GM21528 (cell line): Measurements from ENCODE around the gene DNAJB5.
"Not testable (repeated sequence)": the region's sequence is repeated elsewhere in the genome, so short reads cannot be mapped to it uniquely, and the experiment has no call there.

ENCODE experiments used
- ATAC-seq: cut with Tn5 transposase; IDR thresholded peaks from one replicate; pipeline ENCODE4 v1.9.1; 2021; ENCODE audit warnings: mild to moderate bottlenecking, moderate library complexity; ENCODE audit not compliant: unreplicated experiment, low FRiP score

DNAJB5 gene

GRCh38 chr9:34989003-34989945 lies at the start of gene DNAJB5:
DNAJB5 (plus strand) TSS chr9:34989745; CDS start chr9:34990631, 886 bp downstream.
- ATAC-seq: peak; percentile 87

GRCh38 chr9:34939989-34940388 lies 49.6 kb upstream of the DNAJB5 start:
- not testable (repeated sequence) for ATAC-seq

DNA sequence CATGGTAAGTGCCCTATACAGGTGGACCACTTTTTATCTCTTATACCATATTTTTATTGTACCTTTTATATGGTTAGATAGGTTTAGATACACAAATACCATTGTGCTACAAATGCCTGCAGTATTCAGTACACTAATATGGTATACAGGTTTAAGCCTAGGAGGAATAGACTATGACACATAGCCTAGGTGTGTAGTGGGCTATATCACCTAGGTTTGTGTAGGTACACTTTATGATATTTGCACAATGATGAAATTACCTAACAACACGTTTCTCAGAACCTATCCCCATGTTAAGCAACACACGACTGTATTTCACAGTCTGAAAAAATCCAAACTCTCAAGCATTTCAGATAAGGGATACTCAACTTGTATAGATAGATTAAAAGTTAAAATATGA lies 41.1 kb upstream of the DNAJB5 start:
- ATAC-seq: no peak

GRCh38 chr9:34954225-34954624 lies 35.3 kb upstream of the DNAJB5 start:
- ATAC-seq: no peak

- not testable (repeated sequence) for ATAC-seq
Observed at GRCh38 chr9:34956066-34956465, 33.5 kb upstream of the DNAJB5 start.

DNA sequence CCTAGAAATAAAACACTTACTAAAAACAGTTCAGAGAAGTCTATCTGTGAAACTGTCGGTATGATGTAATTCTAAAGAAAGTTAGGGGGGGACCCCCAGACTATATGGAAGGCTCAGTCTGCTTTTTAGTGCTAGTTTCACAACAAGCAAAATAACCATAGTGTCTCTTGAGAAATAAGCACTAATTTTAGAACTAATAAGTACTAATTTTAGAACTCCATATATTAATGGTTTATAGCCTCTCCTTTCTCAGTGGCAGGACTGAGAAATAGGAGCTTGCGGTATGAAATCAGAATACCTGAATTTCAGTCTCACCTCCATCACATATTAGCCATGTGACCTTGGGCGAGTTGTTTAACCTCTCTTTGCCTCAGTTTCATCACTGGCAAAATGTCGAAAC lies 32.9 kb upstream of the DNAJB5 start:
- no peak for ATAC-seq

- ATAC-seq: no peak
Observed at GRCh38 chr9:34957492-34958410, 31.8 kb upstream of the DNAJB5 start, which contains the start of gene PHF24. PHF24 (plus strand) TSS chr9:34958285; CDS start chr9:34971299, 13,014 bp downstream.

DNA sequence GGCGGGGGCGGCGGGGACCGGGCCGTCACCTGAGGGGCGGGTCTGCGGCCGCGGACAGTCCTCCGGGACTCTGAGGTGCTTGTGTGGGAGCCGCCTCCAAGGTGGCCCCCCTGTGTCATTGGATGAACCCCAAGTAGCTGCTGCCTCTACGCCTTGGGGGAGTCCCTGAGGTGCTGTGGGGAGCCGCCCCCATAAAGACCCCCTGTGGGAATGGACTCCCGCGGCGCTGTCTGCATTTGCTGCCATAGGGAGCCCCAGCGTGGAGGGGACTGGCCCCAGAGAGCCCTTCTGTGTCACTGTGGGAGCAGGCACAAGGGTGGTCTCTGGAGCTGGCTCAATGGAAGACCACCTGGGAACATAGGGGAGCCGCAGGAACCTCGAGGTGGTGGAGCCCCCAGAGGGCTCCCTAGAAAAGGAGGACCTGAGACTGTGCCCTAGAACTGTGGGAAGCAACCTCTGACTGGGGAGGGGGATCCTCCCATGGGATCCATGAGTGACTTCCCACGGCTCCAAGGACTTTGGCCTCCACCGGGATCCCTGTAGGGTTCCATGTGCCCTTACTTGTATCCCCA lies 31.0 kb upstream of the DNAJB5 start:
- ATAC-seq: no peak

DNA sequence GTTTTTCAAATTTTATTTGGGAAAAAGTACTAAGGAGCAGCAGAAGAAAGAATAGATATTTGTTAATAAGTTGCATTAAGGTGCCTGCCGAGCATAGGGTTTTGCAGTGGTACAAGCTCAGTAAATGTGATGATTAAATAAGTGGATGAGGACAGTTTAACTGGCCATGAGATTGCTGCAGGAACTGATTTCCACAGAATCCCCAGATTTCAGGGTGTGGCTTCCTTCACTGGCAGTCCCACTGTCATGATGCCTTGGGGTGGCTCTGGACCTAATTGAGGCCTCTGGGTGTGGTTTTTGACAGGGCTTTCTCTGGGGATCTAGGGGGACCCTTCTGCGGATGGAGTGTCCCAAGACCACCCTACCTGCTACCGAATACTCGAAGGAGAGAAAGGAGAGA lies 30.1 kb upstream of the DNAJB5 start:
- ATAC-seq: no peak

- ATAC-seq: no peak
Observed at GRCh38 chr9:34961574-34962490, 27.7 kb upstream of the DNAJB5 start.

DNA sequence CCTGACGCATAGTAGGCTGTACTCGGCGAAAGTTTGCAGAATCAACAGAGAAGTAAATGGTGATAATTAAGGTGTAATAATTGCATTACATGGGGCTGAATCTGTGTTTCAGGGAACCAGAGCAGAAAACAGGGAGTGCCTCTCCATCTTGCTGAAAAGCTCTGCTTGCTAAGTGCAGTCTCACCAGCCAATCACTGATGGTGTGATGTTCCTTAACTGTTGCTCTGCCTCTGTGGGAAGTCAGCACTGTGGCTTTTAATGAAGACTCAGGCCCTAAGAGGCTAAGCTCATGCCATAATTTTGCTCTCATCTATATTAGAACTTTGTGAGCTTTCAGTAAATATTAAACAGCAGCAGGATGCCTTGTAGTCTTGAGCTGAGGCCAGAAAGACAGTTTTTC lies 27.0 kb upstream of the DNAJB5 start:
- ATAC-seq: no peak

GRCh38 chr9:34963552-34963951 lies 26.0 kb upstream of the DNAJB5 start:
- no peak for ATAC-seq

DNA sequence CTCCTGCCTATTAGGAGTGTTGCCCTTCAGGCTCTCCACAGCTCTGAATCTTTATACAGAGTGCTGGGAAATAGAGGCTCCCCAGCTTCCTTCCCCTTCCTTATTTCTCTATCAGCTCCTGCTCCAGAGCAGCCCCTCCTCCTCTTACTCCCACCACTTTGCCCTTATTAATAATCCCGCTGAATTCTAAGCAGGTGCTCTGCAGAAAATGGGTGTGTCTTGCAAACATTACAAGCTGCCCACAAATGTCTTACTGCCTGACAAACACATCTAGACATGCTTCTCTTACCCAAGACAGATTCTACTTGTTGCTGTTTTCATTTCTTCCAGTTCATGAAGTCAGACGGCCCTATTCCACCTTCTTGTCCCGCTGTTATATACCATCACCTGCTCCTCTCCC lies 25.1 kb upstream of the DNAJB5 start:
- ATAC-seq: no peak

GRCh38 chr9:34971146-34971811 lies 18.3 kb upstream of the DNAJB5 start:
- no peak for ATAC-seq

DNA sequence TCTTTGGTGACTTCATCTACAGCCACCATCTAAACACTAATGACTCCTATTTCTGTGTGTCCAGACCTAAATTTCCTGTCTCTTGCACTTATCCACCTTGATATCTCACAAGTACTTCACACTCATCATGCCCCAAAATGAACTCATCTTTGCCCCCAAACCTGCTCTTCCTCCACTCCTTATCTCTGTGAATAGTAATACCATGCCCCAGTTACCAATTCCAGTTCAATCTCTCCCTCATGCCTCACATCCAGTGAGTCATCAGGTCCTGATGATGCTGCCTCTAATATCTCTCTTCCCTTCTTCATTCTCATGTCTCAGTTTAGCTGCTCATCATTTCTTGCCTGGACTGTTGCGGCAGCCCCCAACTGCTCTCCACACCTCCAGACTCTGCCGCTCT lies 14.9 kb upstream of the DNAJB5 start:
- no peak for ATAC-seq

GRCh38 chr9:34976441-34976840 lies 13.1 kb upstream of the DNAJB5 start:
- no peak for ATAC-seq

DNA sequence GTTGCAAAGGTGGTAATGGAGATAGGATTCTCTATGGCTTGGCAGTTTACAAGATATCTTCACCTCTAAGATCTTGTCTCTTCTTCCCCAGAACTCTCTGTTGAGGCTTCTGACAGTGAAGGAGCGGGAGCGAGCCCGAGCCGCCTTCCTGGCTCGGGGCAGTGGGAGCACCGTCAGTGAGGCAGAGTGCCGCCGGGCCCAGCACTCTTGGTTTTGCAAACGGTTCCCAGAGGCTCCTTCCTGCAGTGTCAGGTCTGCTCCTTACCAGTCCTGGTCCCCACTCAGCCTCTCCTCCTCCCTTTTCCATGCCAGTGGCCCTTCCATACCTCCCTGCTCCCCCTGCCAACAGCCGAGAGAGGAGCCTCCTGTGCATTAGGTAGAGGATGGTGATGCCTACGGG lies 12.6 kb upstream of the DNAJB5 start:
- ATAC-seq: no peak

DNA sequence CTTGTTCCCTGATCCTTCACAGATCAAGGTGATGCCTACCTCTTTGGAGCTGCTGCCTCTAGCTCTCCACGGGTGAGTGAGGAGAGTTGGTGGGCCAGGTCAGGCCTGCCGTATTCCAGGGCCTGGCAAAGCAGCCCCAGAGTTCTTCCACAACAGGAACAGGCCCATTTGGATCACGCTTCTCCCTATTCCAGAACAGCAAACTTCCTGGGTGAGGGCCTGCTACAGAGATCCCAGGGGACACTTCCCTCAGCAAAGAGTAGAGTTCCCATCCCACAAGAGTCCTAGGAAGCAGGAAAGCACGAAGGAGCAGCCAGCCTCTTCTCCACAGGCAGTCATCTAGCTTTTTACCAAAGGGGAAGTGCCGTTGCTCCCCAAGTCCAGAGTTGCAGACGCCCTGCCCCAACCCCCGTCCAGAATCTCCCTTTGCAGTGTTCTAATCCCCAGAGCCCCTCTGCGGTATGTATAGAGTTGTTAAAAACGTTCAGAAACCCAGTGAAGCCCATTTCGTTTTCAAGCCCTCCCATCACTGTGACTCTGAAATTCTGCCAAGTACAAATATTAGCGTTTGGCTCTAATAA lies 9.3 kb upstream of the DNAJB5 start:
- no peak for ATAC-seq

GRCh38 chr9:34982361-34982760 lies 7.2 kb upstream of the DNAJB5 start:
- ATAC-seq: no peak
